Measurements from ENCODE around the gene RNF213. TPM values are rescaled to one million over a fixed set of nuclear protein-coding genes. Genes with fewer than 3 reads are reported as not detected.

Gene RNF213
- total RNA-seq, 2 experiments from 2014 or later = 597 to 1,208 TPM

DNA sequence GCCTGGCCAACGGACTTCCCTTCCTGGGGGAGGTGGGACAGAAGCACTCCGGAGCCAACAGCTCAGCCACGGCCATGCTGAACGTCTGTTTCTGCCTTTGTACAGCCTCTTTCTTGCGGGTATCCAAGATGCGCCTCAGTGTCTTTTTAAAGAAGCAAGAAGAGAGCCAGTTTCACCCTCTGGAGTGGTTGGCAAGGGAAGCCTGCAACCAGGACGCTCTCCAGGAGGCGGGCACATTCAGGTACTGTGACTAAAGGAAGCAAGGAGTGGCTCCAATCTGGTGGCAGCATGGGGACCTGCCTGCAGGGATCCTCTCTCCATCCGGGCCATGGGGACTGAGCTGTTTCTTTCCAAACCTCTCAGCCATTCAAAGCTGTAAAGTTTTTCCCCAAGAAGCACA, 93.7 kb downstream of the RNF213 start:
- no peak for ATAC-seq
- no peak for DNase-seq
- Mint-ChIP-seq H3K27me3 (no peaks in the 10 kb centered on the region), H3K36me3 (peaks cover 77% of the 10 kb centered on the region), H3K9me3 (ENCODE audit: low read depth) (no peaks in the 10 kb centered on the region), H3K4me1 (peaks cover 2% of the 10 kb centered on the region), H3K27ac (no peak overlapping the region), H3K4me3 (no peak overlapping the region)
- CTCF ChIA-PET = no interaction called here

DNA sequence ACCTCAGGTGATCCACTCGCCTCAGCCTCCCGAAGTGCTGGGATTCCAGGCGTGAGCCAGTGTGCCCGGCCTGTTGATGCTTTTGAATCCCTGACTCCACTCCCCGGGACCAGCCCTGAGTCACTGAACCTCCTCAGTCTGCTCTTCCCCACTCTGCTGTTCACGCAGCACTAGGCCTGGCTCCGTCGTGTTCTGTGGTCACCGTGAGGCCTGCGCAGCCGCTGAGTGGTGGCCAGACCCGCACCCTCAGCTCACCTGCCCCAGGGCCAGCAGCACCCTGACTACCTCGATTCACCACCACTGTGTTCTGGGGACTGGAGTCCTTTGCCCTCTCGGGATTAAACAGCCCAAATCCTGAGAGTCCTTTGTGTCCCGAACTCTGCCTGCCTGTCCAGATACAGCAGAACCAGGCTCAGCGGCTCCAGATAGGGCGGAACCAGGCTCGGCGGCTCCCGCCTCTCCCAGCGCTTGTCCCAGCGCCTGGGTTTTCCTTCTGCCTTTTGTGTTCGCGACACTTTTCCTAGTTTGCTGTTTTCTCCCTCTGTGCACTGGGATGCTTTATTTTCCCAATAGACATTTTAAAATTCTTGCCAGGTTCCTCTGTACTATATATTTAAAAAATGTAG, 95.7 kb downstream of the RNF213 start:
- no peaks in the 10 kb centered on the region for H3K4me1 Mint-ChIP-seq
- no peaks in the 10 kb centered on the region for H3K27me3 Mint-ChIP-seq
- CTCF ChIA-PET = no interaction called here
- no peaks in the 10 kb centered on the region for H3K9me3 Mint-ChIP-seq (ENCODE audit: low read depth)
- H3K36me3 Mint-ChIP-seq = peaks cover 77% of the 10 kb centered on the region
- no peak for DNase-seq
- H3K27ac Mint-ChIP-seq = peak overlapping the region; percentile 66
- H3K4me3 Mint-ChIP-seq = no peak overlapping the region
- peak; percentile 25 for ATAC-seq

DNA sequence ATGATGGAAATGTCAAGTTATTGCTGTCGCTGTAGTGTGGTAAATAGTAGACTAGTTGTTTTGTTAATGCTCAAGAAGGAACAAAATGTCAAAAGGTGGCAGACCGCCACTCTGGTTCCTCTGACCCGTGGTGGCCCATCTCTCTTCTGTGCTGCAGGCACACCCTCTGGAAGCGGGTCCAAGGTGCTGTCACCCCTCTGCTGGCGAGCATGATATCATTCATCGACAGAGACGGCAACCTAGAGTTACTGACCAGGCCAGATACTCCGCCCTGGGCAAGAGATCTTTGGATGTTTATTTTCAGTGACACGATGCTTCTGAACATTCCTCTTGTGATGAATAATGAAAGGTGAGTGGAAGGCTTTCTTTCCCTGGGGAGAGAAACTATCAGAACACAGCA, 97.5 kb downstream of the RNF213 start:
- H3K4me3 Mint-ChIP-seq = no peak overlapping the region
- ATAC-seq (no peak), DNase-seq (no peak)
- no peaks in the 10 kb centered on the region for H3K27me3 Mint-ChIP-seq
- no peaks in the 10 kb centered on the region for H3K4me1 Mint-ChIP-seq
- CTCF ChIA-PET = no interaction called here
- peak overlapping the region; percentile 9 for H3K27ac Mint-ChIP-seq
- no peaks in the 10 kb centered on the region for H3K9me3 Mint-ChIP-seq (ENCODE audit: low read depth)
- H3K36me3 Mint-ChIP-seq = peaks cover 75% of the 10 kb centered on the region

DNA sequence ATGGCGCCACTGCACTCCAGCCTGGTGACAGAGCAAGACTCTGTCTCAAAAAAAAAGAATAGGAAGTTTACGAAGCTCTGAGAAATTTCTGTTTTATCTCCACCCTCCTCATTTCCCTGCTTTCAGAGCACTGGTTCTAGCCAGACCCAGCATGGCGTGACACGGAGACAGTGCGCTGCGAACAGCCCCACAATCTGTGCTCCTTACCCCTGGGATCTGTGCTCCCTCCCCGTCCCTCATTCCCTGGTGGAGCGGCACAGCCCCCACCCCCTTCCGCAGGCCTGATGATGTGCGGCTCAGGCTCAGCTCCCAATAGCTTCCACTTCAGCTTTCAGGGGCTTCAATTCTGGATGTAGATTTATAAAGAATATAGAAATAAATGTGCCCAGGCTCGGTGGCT, 98.2 kb downstream of the RNF213 start:
- peaks cover 75% of the 10 kb centered on the region for H3K36me3 Mint-ChIP-seq
- no peak overlapping the region for H3K27ac Mint-ChIP-seq
- H3K27me3 Mint-ChIP-seq = no peaks in the 10 kb centered on the region
- ATAC-seq = no peak
- no peak for DNase-seq
- CTCF ChIA-PET = no interaction called here
- no peaks in the 10 kb centered on the region for H3K9me3 Mint-ChIP-seq (ENCODE audit: low read depth)
- no peaks in the 10 kb centered on the region for H3K4me1 Mint-ChIP-seq
- H3K4me3 Mint-ChIP-seq = no peak overlapping the region

DNA sequence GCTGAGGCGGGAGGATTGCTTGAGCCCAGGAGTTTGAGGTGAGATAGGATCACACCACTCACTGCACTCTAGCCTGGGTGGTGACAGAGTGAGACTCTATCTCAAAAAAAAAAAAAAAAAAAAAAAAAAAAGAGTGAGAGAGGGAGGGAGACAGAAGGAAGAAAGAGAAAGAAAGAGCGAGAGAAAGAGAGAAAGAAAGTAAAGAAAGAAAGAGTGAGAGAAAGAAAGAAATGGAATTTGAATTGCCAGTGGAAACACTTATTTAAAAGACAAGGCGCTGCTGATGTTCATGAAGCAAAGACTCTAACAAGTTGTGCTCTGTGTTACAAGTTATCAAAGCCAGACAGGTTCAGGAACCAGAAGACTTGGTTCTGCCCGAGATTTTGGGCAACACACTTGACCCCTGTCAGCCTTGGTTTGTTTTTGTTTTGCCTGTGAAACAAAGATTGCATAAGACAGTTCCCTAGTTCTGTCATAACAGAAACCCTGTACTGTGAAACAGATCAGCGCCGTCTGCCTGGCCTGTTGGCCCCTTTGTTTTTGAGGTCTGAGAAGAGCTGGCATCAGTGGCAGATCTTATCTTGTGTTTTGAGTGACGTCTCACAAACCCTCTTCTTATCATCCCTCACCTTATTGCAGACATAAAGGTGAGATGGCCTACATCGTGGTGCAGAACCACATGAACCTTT, 98.9 kb downstream of the RNF213 start:
- Mint-ChIP-seq H3K4me3 (no peak overlapping the region), H3K36me3 (peaks cover 76% of the 10 kb centered on the region), H3K27me3 (no peaks in the 10 kb centered on the region), H3K9me3 (ENCODE audit: low read depth) (no peaks in the 10 kb centered on the region), H3K27ac (no peak overlapping the region), H3K4me1 (no peaks in the 10 kb centered on the region)
- CTCF ChIA-PET = no interaction called here
- ATAC-seq (no peak), DNase-seq (no peak)

DNA sequence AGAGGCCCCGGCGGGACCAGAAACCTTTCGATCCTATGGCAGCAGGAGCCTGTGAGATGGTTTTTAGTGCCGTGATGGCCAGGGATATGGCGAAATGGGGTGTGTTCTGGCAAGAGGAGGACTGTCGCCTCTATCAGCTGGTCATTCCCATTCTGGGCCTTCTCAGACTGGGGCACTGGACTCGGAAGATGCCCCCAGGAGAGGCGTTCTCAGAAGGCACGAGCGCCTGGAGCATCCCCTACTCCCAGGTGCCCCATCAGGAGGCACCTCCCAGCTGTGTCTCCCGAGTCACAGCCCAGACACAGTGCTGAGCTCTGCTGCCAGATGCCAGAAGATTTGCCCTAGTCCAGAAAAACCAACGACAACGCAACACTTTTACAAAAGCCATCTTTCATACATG, 99.7 kb downstream of the RNF213 start:
- Mint-ChIP-seq H3K36me3 (peaks cover 78% of the 10 kb centered on the region), H3K27ac (no peak overlapping the region), H3K4me3 (no peak overlapping the region), H3K4me1 (no peaks in the 10 kb centered on the region), H3K27me3 (no peaks in the 10 kb centered on the region), H3K9me3 (ENCODE audit: low read depth) (no peaks in the 10 kb centered on the region)
- ATAC-seq = no peak
- DNase-seq = no peak
- CTCF ChIA-PET = no interaction called here

DNA sequence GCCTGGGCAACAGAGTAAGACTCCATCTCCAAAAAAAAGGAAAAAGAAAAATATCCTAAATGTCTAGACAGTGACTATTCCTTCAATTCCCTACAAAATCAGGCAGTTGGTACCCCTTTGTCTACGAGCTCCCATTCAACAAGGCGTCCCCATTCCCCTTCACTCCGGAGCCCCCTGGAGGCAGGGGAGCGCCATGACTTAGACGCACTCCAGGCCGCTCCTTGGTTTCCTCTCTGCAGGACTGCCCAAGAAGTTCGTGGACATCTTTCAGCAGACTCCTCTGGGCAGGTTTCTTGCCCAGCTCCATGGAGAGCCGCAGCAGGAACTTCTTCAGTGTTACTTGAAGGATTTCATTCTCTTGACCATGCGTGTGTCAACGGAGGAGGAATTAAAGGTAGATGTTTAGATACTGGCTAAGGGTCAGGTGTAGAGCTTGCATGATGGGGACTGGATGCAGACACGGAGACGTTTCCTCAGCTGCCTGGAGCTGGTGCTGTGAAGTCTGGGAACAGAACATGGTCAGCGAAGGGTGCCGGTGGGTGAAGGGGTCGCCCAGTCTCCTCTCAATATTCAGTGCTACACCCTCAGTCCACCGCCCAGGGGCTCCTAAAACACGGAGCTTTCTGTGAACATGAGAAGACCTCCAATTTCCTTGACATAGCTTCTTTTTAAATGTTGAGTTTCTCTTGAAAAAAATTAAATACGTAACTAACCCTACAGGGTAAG, 101.0 kb downstream of the RNF213 start:
- no peak overlapping the region for H3K27ac Mint-ChIP-seq
- ATAC-seq (no peak), DNase-seq (no peak)
- H3K4me3 Mint-ChIP-seq = no peak overlapping the region
- H3K27me3 Mint-ChIP-seq = no peaks in the 10 kb centered on the region
- CTCF ChIA-PET = interaction anchor here (1.3 to 1.7 kb wide), 3 partner anchors 166 to 279 kb away, joined by 3 to 4 read pairs (median 3); partner anchors contain the start of gene GAA
- H3K9me3 Mint-ChIP-seq (ENCODE audit: low read depth) = no peaks in the 10 kb centered on the region
- peaks cover 81% of the 10 kb centered on the region for H3K36me3 Mint-ChIP-seq
- H3K4me1 Mint-ChIP-seq = no peaks in the 10 kb centered on the region

DNA sequence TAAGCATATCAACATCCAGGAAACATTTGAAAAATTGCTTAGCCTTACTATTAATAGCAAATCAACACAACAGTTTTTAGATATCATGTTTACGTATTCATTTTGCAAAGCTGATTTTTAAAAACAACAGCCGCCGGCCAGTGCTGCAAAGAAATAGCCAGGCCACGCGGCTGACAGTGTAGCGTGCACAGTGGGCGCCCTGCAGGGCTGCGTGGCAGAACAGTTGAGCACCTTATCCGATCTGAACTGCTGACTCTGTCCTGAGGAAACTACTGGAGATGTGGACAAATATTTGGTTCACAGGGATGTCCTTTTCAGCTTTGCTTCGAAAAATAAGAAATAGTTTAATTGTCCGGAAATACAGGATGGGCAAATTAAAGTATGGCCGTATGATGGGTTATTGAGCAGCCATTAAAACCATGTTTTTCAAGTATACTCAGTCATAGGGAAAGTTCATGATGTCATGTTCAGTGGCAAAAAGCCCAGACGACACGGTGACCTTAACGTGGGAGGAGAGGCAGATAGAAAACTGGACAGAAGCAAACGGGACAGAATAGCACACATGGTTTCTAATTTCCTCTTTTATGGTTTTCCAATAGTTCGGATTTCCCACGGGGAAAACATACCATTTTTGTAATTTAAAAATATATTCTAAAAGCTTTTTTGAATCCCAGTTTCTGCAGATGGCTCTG, 101.9 kb downstream of the RNF213 start:
- Mint-ChIP-seq H3K9me3 (ENCODE audit: low read depth) (no peaks in the 10 kb centered on the region), H3K36me3 (peaks cover 88% of the 10 kb centered on the region), H3K4me3 (no peak overlapping the region), H3K27me3 (no peaks in the 10 kb centered on the region), H3K4me1 (no peaks in the 10 kb centered on the region), H3K27ac (no peak overlapping the region)
- CTCF ChIA-PET = interaction anchor here (1.3 to 1.7 kb wide), 3 partner anchors 167 to 280 kb away, joined by 3 to 4 read pairs (median 3); partner anchors contain the start of gene GAA
- ATAC-seq = no peak
- no peak for DNase-seq

DNA sequence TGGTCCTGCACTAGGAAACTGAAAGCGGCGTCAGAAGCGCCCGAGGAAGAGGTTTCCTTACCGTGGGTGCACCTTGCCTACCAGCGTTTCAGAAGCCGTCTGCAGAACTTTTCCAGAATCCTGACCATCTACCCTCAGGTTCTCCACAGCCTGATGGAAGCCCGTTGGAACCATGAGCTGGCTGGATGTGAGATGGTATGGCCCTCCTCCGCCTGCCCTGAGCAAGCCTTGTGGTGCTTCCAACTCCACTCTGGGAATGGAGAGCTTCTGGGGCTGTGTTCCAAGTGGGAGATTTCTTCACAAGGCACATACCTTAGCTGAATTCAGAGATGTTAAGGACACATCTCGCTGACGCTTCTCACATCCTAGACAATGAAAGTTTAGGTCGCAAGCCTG, 102.5 kb downstream of the RNF213 start:
- no peak for ATAC-seq

DNA sequence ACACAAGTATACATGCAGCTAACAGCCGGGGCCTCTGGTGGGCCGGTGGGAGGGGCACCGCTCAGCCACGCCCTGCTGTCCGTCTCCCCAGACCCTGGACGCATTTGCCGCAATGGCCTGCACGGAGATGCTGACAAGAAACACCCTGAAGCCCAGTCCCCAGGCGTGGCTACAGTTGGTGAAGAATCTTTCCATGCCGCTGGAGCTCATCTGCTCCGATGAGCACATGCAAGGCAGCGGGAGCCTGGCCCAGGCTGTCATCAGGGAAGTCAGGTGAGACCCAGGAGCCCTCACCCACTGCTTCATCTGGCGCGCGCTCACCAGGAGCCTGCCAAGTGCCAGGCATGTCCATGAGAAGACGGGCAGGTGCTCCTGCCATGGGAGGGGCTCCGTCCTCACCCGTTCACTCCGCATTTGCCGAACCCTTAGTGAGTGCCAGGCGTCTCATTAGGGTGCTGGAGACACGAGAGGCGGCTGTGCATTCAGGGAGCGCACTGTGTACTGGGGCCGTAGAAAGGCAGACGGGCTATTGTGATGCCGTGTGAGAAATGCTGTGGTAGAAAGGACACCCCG, 103.0 kb downstream of the RNF213 start:
- H3K27me3 Mint-ChIP-seq = no peaks in the 10 kb centered on the region
- peak overlapping the region; percentile 39 for H3K27ac Mint-ChIP-seq
- no peak for DNase-seq
- H3K36me3 Mint-ChIP-seq = peaks cover 88% of the 10 kb centered on the region
- no peaks in the 10 kb centered on the region for H3K4me1 Mint-ChIP-seq
- H3K9me3 Mint-ChIP-seq (ENCODE audit: low read depth) = no peaks in the 10 kb centered on the region
- ATAC-seq = no peak
- CTCF ChIA-PET = interaction anchor here (1.0 kb wide), 1 partner anchor 15 kb away, joined by 3 read pairs; no protein-coding TSS in a partner anchor
- no peak overlapping the region for H3K4me3 Mint-ChIP-seq

More for the DNA sequence above, 102.5 kb downstream of the RNF213 start:
- Mint-ChIP-seq H3K27me3 (no peaks in the 10 kb centered on the region), H3K4me1 (no peaks in the 10 kb centered on the region), H3K27ac (no peak overlapping the region), H3K9me3 (ENCODE audit: low read depth) (no peaks in the 10 kb centered on the region), H3K36me3 (peaks cover 89% of the 10 kb centered on the region), H3K4me3 (no peak overlapping the region)
- no peak for DNase-seq
- CTCF ChIA-PET = interaction anchor here (1.0 kb wide), 1 partner anchor 16 kb away, joined by 3 read pairs; no protein-coding TSS in a partner anchor

DNA sequence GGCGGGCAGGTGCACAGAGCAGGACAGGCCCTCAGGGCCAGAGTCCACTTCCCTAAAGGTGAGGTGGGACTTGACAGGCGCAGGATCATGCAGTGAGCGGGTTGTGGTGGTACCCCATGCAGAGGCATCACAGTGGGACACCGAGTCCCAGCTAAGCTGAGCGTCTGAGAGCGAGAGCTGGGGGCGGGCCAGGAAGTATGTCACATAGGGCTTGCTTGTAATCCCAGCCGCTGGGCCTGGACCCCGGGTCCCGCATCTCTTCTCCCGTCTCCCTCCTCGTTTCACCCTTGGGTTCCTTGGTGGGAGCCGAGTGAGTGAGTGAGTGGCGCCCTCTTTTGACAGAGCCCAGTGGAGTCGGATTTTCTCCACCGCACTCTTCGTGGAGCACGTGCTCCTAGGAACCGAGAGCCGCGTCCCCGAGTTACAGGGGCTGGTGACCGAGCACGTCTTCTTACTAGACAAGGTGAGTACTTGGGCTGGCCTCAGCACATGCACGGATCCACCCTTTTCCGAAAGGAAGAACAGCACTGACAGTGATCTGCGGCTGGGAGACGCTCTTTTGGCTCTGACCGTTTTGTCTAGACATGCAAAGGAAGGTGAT, 103.5 kb downstream of the RNF213 start:
- CTCF ChIA-PET = interaction anchor here (1.0 kb wide), 1 partner anchor 15 kb away, joined by 3 read pairs; no protein-coding TSS in a partner anchor
- peak overlapping the region; percentile 39 for H3K27ac Mint-ChIP-seq
- H3K9me3 Mint-ChIP-seq (ENCODE audit: low read depth) = no peaks in the 10 kb centered on the region
- H3K36me3 Mint-ChIP-seq = peaks cover 88% of the 10 kb centered on the region
- ATAC-seq (no peak), DNase-seq (no peak)
- H3K4me1 Mint-ChIP-seq = no peaks in the 10 kb centered on the region
- H3K27me3 Mint-ChIP-seq = no peaks in the 10 kb centered on the region
- no peak overlapping the region for H3K4me3 Mint-ChIP-seq

DNA sequence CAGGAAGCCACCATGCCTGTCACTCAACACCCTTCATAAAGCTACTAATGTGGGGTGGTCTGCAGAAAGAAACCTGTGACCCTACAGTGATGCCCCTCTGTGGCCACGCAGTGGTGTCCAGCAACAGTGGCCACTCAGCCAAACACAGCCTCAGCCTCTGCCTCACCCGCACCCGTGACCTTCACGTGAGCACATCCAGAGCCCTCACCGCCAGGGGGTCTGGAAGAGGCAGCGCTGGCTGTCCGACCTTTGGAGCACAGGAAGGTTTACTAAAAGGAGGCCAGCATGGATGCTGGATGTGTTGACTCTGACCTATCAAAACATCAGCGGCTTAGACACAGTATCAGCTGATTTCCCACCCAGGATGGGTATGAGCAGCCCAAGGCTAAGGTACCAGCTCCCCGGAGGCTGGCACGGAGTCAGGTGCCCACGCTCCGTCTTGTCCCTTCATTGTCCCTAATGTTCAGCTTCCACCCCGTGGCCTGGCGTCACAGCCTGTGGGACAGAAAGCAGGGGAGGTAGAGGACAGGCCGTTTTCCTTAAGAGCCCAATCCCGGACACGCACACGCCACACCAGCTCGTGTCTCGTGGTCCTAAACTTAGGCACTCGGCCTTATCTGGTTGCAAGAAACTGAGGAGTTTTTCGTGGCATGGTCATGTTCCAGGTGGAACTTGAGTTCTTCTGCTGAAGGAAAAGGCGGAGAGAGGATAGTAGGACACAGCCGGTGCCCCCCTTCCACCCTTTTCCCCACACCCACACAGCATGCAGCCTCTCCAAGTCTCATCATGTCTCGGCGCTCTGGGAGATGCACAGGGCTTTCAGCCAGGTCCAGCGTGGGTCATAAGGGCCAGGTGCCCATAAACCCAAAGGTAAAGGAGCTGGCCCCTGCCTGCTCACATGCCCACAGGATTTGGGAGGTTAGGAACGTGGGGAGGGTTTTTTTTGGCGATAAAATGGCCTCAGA, 104.6 kb downstream of the RNF213 start:
- no peak overlapping the region for H3K4me3 Mint-ChIP-seq
- CTCF ChIA-PET = interaction anchor here (1.5 kb wide), 1 partner anchor 19 kb away, joined by 3 read pairs; no protein-coding TSS in a partner anchor
- H3K27me3 Mint-ChIP-seq = no peaks in the 10 kb centered on the region
- no peaks in the 10 kb centered on the region for H3K4me1 Mint-ChIP-seq
- no peak overlapping the region for H3K27ac Mint-ChIP-seq
- peaks cover 88% of the 10 kb centered on the region for H3K36me3 Mint-ChIP-seq
- ATAC-seq (no peak), DNase-seq (no peak)
- H3K9me3 Mint-ChIP-seq (ENCODE audit: low read depth) = no peaks in the 10 kb centered on the region
